H1 (cell line): ENCODE results near the gene SULT2B1. TPM values are rescaled to one million over a fixed set of nuclear protein-coding genes. Genes with fewer than 3 reads are reported as not detected.

Source experiments
- TCF12 ChIP-seq: IDR thresholded peaks from 2 replicates; pipeline ENCODE4 v1.6.1; 2011; ENCODE audit warnings: low read depth, mild to moderate bottlenecking, low read length
- TEAD4 ChIP-seq: IDR thresholded peaks from 2 replicates; pipeline ENCODE4 v1.6.1; 2012; ENCODE audit warnings: low read depth, low read length, inconsistent platforms, mixed read lengths
- polyA plus RNA-seq, 7 experiments: library from polyadenylated mRNA; depleted of rRNA in 3 of 7; stranded (reverse) in 5 of 7; unstranded in 2 of 7; fragments of >200 nt in 5 of 7; fragments of 200-250 nt in 2 of 7; gene quantifications; 1 replicate in 5 of 7; 2 replicates in 1 of 7; 4 replicates in 1 of 7; pipeline versions ENCODE4 v1.2.1 to v1.2.3, GENCODE V29; 2011 to 2013; ENCODE audit warnings: missing spikeins in 2 of 7, mixed read lengths in 2 of 7
- total RNA-seq: library from RNA; stranded (reverse); fragmentation: NEBNext Ultra II Directional; extraction: Animal tissue kit (Norgen Biotek cat#: 25700); gene quantifications from 2 replicates; pipeline ENCODE4 v1.2.1, GENCODE V29; 2021

The SULT2B1 gene
- total and polyA plus RNA-seq, 2 of the 8 experiments (the other 6 are each of a cell fraction or from before 2014, with no cell fraction given): 1.5 to 2.6 TPM

GRCh38 chr19:48646722-48647216 is 94.8 kb downstream of the SULT2B1 start (continued):
- TF ChIP-seq TCF12 (0 out of 2 replicates have a peak, but pooled peaks have one; percentile 40), TEAD4 (0 out of 2 replicates have a peak, but pooled peaks have one; percentile 26)
